ENCODE data around the gene GOLGA6L1. TPM values are rescaled to one million over a fixed set of nuclear protein-coding genes. Genes with fewer than 3 reads are reported as not detected.
"Not testable (repeated sequence)": the region's sequence is repeated elsewhere in the genome, so short reads cannot be mapped to it uniquely, and the experiment has no call there.

GOLGA6L1 gene, protein sequence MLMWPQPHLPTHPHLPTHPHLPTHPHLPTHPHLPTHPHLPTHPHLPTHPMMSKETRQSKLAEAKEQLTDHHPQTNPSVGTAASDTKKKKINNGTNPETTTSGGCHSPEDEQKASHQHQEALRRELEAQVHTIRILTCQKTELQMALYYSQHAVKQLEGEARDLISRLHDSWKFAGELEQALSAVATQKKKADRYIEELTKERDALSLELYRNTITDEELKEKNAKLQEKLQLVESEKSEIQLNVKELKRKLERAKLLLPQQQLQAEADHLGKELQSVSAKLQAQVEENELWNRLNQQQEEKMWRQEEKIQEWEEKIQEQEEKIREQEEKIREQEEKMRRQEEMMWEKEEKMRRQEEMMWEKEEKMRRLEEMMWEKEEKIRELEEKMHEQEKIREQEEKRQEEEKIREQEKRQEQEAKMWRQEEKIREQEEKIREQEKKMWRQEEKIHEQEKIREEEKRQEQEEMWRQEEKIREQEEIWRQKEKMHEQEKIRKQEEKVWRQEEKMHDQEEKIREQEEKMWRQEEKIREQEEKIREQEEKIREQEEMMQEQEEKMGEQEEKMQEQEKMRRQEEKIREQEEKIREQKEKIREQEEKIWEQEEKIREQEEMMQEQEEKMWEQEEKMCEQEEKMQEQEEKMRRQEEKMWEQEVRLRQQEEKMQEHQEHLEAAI
- polyA plus RNA-seq (2013, experiment 1 of 2; ENCODE audit: insufficient read length): not detected
- polyA plus RNA-seq (2013, experiment 2 of 2; ENCODE audit: insufficient read length): not detected

DNA sequence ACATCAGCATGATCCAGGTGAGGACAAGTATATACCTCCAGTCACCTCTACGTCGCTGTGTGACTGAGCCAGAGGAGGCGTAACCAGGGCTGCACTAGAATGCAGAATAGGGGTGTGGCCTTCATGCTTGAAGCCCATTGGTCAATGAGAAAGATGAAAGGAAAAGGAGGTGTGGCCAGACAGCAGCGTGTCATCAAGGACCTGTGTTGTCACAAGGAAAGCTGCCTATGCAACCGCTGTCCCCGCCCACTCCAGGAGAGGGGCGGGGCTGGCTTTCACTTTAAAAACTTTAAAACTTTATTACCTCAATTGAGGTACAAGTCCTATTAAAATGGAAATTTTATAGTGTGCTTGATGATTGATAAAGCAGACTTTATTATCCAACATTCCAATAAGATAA lies at the start of gene GOLGA6L1:
GOLGA6L1 (minus strand) TSS at position 101 of the 400 bp plus-strand sequence; CDS start at position 10, 91 bp downstream.
- DNase-seq: not testable (repeated sequence)

- DNase-seq: not testable (repeated sequence)
Measured at GRCh38 chr15:23181201-23181600, 44.6 kb upstream of the GOLGA6L1 start.

DNA sequence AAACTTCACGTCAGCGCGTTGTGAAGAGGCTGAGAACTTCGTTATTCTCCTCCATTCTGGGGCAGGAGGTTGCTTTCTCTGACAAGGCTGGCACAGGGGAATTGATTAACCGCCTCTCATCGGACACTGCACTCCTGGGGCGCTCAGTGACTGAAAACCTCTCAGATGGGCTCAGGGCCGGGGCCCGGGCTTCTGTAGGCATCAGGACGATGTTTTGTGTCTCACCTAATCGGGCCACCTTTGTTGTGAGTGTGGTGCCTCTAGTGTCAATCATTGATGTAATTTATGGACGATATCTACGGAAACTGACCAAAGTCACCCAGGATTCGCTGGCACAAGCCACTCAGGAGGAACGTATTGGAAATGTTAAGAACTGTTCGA lies 43.9 kb upstream of the GOLGA6L1 start:
- DNase-seq: not testable (repeated sequence)

- DNase-seq: not testable (repeated sequence)
Measured at GRCh38 chr15:23179768-23180546, 43.3 kb upstream of the GOLGA6L1 start.

DNA sequence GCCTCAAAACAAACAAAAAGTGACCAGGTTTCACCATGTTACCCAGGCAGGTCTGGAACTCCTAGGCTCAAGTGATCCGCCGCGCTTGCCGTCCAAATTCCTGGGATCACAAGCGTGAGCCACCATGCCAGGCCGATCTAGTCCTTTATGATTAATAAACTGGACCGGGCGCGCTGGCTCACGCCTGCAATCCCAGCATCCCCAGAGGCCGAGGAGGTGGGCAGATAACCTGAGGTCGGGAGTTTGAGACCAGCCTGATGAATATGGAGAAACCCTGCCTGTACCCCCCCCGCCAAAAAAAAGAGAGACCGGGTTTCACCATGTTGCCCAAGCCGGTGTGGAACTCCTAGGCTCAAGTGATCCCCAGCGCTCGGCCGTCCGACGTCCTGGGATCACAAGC lies 40.1 kb upstream of the GOLGA6L1 start:
- DNase-seq: not testable (repeated sequence)

- not testable (repeated sequence) for DNase-seq
Measured at GRCh38 chr15:23175606-23176005, 39.0 kb upstream of the GOLGA6L1 start.

DNA sequence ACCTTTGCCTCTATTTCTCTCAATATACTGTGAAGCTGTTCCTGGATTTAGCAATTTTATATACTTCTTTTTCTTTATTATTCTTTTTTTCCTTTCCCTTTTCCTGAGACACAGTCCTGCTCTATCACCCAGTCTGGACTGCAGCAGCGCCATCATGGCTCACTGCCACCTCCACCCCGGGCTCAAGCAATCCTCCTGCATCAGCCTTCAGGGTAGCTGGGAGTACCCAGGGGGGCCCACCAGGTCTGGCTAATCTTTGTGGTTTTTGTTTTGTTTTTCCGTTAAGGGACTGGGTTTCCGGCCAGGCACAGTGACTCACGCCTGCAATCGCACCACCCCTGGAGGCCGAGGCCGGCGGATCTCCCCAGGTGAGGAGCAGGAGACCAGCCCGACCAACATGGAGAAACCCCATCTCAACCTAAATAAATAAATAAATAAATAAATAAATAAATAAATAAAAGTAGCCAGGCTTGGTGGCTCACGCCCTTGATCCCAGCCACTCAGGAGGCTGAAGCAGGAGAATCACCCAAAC lies 38.1 kb upstream of the GOLGA6L1 start:
- DNase-seq: not testable (repeated sequence)

GRCh38 chr15:23132787-23133186 lies 3.8 kb downstream of the GOLGA6L1 start:
- not testable (repeated sequence) for DNase-seq

DNA sequence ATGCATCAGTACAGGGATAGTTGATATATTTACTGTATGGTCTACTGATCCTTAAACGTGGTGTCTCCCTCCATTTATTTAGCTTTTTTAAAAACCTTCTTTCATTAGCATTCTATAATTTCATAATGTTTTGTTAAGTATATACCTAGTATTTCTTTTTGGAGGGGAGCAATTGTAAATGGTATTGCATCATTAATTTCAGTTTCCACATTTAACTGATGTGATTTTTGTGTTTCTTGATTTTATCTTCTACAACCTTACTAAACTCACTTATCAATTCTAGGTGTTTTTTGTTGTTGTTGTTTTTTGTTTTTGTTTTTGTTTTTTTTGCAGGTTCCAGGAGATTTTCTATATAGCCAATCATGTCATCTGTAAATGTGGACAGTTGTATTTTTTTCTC lies 18.4 kb downstream of the GOLGA6L1 start:
- DNase-seq: no peak

DNA sequence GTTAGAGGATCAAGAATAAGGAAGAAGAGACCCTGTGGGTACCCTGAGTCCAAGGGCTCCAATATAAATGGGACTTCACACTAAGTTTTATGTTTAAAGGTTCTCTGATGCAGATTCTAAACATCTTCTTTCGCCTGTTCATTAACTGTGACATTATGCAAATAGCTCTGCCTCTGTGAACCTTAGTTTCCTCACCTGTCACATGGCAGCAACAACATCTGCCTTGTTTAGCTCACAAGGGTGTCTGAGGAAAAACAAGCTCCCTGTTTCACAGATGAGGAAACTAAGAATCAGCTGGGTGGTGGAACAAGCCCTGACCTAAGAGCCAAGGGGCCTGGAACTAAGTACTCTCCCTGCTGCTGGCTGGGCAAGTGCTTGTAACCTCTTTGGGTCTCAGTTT lies 40.8 kb downstream of the GOLGA6L1 start:
- DNase-seq: no peak

DNA sequence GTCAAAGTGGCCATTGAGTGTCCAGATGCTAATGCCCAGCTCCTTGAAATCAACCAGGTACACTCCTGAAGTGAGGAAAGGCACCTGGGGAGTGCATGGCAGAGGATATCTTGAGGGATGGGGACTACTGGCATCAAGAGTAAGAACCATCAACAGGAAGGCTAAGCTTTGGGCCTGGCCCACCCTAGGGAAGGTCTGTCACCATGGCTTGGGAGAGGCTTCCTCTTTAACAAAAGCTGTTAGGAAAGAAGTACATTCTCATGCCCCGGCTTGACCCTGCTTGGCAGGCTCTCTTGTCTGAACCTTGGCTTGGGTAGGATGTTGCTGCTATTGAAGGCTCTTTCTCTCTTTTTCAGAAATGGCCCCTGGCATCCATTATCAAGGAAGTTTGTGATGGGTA lies 53.5 kb downstream of the GOLGA6L1 start:
- DNase-seq: no peak

- not testable (repeated sequence) for DNase-seq
Measured at GRCh38 chr15:23081996-23082737, 54.5 kb downstream of the GOLGA6L1 start.

DNA sequence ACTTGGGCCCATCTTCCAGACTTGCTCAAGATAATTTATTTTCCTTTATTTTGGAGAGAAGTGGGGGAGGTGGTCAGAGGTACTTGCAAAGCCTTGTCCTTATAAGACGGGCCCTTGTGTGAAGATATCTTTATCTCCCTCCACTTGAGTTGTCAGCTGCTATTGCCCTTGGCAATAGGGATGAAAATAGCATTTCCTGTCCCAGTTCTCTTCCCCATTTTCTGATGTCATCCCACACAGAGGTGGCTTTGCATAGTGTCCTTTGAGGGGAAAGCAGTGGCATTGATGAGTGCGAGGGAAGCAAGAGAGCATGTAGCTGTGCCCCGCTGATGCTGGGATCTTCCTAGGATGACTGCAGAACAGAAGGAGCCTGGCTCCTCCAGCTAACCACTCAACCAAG lies 55.4 kb downstream of the GOLGA6L1 start:
- DNase-seq: no peak

- no peak for DNase-seq
Measured at GRCh38 chr15:23079766-23080165, 56.9 kb downstream of the GOLGA6L1 start.

Data from fibroblast of skin of scalp (primary cell).